GM19324 (cell line): Measurements from ENCODE around the gene SH3RF2.
A peak's percentile ranks its signal among the peaks of the same experiment; 100 is the strongest.
"Not testable (repeated sequence)": the region's sequence is repeated elsewhere in the genome, so short reads cannot be mapped to it uniquely, and the experiment has no call there.

ENCODE experiments used
- ATAC-seq: cut with Tn5 transposase; IDR thresholded peaks from one replicate; pipeline ENCODE4 v1.9.1; 2021; ENCODE audit warnings: mild to moderate bottlenecking, moderate library complexity; ENCODE audit not compliant: unreplicated experiment, low FRiP score

Gene SH3RF2

GRCh38 chr5:145976431-145977155 is 40.2 kb downstream of the SH3RF2 start:
- ATAC-seq, result peak; percentile 80

GRCh38 chr5:145978171-145978570 is 41.8 kb downstream of the SH3RF2 start:
- ATAC-seq, result no peak

- no peak for ATAC-seq
Observed at GRCh38 chr5:145978708-145979107, 42.3 kb downstream of the SH3RF2 start.

DNA sequence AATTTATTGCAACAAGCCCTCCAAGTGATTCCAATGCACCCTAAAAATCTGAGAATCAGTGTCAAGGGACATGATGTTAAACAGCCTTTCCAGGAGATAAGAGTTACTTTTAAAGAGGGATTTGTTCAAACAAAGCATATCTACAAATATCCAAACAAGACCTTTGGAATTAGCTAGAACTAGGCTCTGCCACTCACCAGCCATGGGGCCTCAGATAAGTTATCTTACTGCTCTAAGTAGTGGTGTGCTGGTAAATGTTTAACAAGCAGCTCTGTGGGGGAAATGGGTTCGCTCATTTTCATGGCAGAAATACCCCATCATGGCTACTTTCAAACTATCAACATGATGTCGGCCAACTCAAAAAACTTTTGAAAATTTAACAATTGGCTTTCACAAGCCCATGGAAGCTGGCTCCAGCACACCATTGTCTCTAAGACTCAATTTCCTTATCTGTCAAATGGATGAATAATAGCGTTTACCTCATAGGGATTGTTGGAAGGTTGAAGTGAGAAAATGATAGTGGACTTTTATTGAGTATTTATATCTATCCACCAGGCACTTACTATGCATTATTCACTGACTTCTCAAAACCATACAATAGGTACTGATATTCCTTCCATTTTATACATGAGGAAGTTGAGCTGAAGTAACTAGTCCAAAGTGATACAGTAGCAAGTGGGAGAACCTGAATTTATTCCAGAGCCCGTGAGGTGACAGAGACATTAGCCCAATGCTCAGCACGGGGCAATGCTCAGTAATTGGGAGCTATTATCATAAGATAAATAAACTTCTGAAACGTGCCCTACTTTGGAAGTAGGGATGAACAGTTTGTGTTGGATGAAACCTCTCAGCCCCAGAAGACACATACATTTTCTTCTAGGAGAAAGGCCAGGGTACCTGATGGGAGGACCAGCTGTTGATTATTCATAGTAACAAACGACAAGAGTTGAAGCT is 43.2 kb downstream of the SH3RF2 start:
- no peak for ATAC-seq

DNA sequence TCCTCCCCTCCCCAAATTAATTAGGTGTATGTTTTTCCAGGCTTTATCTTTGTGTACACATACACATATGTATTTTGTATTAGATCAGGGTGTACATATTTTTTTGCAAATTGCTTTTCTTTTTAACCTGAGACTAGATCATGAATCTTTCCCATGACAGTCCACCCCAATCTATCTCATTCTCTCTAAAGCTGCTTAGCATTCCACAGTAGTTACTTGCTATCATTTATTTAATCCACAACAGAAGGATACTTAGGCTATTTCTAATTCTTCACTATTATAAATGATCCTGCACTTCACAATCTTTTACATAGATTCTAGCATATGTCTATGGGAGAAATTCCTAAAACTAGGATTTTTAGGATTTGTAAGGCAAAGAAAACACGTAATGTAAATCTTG is 43.9 kb downstream of the SH3RF2 start:
- no peak for ATAC-seq

DNA sequence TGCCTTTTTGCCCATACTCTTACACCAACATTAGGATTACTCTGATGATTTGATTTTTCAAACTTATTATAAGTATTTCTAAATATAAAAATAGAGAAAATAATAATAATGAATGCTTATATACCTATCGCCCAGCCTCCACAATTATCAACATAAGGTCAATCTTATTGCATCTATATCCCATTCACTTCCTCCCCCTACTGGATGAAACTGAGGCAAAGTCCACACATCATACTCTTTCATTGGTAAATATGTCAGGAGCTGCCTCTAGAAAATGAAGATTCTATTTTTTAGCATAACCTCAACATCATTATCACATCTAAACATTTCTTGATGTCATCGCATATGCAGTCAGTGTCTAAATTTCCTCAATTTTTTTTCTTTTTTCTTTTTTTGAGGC is 44.3 kb downstream of the SH3RF2 start:
- no peak for ATAC-seq

DNA sequence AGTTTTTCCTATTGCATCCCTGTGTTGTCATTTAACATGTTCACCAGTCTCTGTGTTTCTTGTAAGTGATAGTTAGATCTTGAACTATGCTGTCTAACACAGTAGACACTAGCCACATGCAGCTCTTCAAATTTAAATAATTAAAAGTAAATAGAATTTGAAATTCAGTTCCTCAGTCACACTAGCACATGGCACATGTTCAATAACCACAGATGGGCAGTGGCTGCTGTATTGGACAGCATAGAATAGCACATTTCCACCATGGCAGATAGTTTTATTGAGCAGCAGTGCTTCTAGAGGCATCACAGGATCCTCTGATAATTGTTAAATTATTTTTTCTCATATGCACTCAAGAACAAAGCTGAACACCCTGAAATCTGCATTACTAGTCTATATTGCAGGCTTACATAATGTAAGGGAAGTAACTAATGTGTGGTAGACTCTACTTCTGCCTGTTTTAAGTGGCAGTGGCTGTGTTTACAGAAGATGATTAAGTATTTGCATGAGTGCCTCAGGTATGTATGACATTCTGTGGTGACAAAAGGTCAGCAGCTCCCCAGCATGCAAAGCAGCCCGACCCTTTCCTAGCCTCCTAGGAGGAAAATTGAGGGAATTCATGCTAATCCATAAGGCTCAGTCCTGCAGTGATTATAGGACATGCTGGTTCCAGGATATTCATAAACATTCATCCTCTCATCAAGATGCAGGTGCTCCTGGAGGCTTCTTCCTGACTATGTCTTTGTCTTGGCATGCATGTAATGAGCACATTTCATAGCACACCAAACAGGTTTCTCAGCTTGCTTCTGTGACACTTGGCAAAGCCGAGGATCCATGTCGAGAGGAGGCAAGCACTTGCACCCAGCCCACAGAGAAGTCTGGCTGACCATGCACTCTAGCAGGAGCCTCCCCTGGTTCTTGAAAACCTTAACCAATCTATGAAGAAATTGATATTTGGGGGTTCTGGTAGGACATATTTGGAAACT is 45.5 kb downstream of the SH3RF2 start:
- no peak for ATAC-seq

- no peak for ATAC-seq
Observed at GRCh38 chr5:145982572-145983318, 46.4 kb downstream of the SH3RF2 start.

DNA sequence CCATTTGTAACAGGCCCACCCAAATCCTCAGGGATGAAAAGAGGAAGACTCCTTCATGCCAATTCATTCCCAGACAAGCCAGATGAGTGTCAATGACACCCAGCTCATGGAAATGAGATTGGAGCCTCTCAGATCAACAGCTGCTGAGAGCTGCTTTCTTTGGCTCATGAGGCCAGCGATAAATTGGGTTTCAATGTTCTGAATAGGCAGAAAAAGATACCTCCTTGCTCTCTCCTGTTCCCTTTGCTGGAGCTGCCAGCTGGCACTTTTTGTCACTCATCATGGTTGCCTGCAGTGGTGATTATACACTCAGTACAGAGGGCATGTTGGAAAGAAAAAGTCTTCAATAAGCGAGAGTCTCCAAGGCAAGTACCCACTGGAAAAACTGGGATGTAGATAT is 47.1 kb downstream of the SH3RF2 start:
- ATAC-seq, result no peak

DNA sequence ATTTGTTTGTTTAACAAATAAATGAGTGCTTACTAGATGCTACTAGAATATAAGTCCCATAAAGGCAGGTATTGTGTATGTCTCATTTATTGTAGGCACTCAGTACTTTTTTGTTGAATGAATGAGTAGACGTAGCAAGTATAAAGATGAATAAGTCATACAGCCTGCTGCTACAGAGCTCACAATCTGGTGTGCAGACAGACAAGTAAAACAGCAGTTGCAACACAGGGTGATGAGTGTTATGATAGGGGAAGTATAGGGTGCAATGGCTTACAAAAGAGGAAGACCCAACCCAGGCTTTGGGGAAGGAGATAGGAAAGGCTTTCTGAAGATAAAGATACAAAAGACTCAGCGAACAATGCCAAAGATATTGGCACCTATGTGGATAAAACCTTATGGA is 47.7 kb downstream of the SH3RF2 start:
- no peak for ATAC-seq

DNA sequence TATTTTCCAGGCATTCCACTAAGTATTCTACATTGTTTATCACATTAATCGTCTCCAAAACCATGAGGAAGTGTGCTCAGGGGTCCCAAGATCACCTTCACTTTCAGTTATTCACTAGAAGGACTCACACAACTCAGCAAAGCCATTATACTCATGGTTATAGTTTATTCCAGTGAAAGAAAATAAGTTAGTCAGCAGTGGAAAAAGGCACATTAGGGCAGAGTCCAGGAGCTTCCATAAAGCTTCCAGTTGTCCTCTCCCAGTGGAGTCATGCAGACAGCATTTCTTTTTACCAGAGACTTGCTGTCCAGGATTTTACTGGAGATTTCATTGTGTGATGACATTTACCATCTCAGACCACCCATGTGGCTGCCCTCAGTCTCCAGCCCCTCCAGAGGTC is 51.5 kb downstream of the SH3RF2 start:
- no peak for ATAC-seq

GRCh38 chr5:145988993-145989392 is 52.6 kb downstream of the SH3RF2 start:
- ATAC-seq, result no peak

GRCh38 chr5:145989428-145989827 is 53.0 kb downstream of the SH3RF2 start:
- ATAC-seq, result no peak

DNA sequence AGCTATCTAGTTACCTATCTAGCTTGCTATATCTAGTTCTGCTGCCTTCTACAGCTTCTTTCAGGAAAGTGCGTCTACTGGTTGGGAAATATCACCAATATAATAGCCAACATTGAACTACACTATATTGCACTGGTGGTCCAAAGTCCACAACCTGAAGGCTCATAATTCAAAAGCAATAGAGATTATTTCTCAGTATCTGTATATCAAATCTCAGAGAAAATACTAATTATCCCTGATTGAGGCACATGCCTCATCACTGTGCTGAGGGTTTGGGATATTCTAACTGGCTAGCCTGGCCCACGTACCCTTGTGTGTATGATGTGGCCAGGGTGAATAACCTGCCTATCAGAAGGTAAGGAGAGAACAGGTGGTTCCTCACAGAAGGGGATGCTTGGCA is 53.8 kb downstream of the SH3RF2 start:
- no peak for ATAC-seq

DNA sequence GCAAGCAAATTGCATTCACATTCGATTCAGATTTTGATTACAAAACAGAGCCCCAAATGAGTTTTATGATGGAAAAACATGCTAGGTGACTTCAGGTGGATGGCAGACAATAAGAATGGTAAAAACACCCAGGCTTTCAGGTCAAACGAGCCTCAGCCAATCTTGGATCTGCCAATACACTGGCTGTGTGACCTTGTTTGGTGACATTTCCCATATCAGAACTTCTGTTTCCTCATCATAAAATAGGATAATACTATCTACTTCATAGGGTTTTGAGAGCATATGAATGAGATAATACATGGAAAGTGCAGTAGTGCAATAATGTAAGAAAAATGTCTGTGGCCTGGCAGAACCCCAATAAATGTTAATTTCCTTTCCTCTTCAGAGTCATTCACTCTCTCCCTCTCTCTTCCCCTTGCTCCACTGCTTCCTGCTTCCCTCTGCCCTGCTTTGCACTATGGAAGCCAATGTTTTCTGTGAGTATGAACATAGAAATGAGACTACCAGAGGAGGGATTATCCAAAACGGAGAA is 54.7 kb downstream of the SH3RF2 start:
- no peak for ATAC-seq

- not testable (repeated sequence) for ATAC-seq
Observed at GRCh38 chr5:145993538-145993937, 57.2 kb downstream of the SH3RF2 start.

DNA sequence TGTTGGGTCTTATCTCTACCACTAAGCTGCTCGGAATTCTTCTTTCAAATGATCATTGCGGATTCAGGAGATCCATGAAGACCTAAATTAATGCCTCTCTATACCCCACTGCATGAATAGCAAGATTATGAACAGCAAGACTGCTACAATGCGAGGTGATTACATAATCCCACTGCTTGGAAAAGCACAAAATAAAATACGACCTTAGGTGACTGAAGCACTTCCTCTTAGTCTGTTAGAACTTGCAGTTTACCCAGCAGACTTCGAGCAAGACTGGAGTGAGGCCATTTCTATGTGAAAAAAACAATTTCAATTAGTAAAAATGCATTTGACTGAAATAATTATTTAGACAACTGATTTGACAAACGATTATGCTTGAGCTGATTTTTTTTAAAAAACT is 59.8 kb downstream of the SH3RF2 start:
- no peak for ATAC-seq

- ATAC-seq, result no peak
Observed at GRCh38 chr5:145999208-145999607, 62.8 kb downstream of the SH3RF2 start.

GRCh38 chr5:146000072-146000471 is 63.7 kb downstream of the SH3RF2 start:
- ATAC-seq, result no peak
